ENCODE results near the gene MSI2.

The MSI2 gene

GRCh38 chr17:57285701-57286100, 29.4 kb downstream of the MSI2 start:
- TF ChIP-seq CREB5 (CRISPR knock-in tag; IDR thresholded peaks at IDR 0.05; ENCODE audit: low read depth) (no peak), ZFP30 (CRISPR knock-in tag; IDR thresholded peaks at IDR 0.05) (no peak), ZNF8 (CRISPR knock-in tag; IDR thresholded peaks at IDR 0.05) (no peak), PATZ1 (CRISPR knock-in tag; IDR thresholded peaks at IDR 0.05; ENCODE audit: borderline replicate concordance) (no peak), PPARA (CRISPR knock-in tag; IDR thresholded peaks at IDR 0.05; ENCODE audit: borderline replicate concordance) (no peak), ESRRG (CRISPR knock-in tag; IDR thresholded peaks at IDR 0.05) (no peak), ZC3H10 (CRISPR knock-in tag; IDR thresholded peaks at IDR 0.05) (no peak), TOX (CRISPR knock-in tag; IDR thresholded peaks at IDR 0.05; ENCODE audit: borderline replicate concordance) (no peak), ISL1 (CRISPR knock-in tag; IDR thresholded peaks at IDR 0.05) (no peak), ZNF70 (CRISPR knock-in tag; IDR thresholded peaks at IDR 0.05) (no peak), OSR1 (CRISPR knock-in tag; IDR thresholded peaks at IDR 0.05) (no peak), ARNTL (CRISPR knock-in tag; IDR thresholded peaks at IDR 0.05; ENCODE audit: borderline replicate concordance, low read depth) (no peak), ZNF565 (CRISPR knock-in tag; conservative IDR thresholded peaks at IDR 0.05; ENCODE audit: low read depth) (no peak), GLIS3 (CRISPR knock-in tag; IDR thresholded peaks at IDR 0.05) (no peak), TSHZ2 (CRISPR knock-in tag; IDR thresholded peaks at IDR 0.05) (no peak), POU6F1 (CRISPR knock-in tag; IDR thresholded peaks at IDR 0.05; ENCODE audit: borderline replicate concordance, low read depth) (no peak)
- no peak for ATAC-seq

- TF ChIP-seq CSRNP3 (CRISPR knock-in tag; IDR thresholded peaks at IDR 0.05), result no peak
- no peak for ATAC-seq
Measured at GRCh38 chr17:57286399-57287105, 30.2 kb downstream of the MSI2 start.

- no peak for TF ChIP-seq ISL1 (CRISPR knock-in tag; IDR thresholded peaks at IDR 0.05)
- no peak for TF ChIP-seq ZFP30 (CRISPR knock-in tag; IDR thresholded peaks at IDR 0.05)
- TF ChIP-seq OSR1 (CRISPR knock-in tag; IDR thresholded peaks at IDR 0.05), result no peak
- TF ChIP-seq TCF4 (CRISPR knock-in tag; IDR thresholded peaks at IDR 0.05; ENCODE audit: borderline replicate concordance), result no peak
- TF ChIP-seq PPARA (CRISPR knock-in tag; IDR thresholded peaks at IDR 0.05; ENCODE audit: borderline replicate concordance), result no peak
- no peak for TF ChIP-seq POU6F1 (CRISPR knock-in tag; IDR thresholded peaks at IDR 0.05; ENCODE audit: borderline replicate concordance, low read depth)
- no peak for TF ChIP-seq ARNTL (CRISPR knock-in tag; IDR thresholded peaks at IDR 0.05; ENCODE audit: borderline replicate concordance, low read depth)
- no peak for TF ChIP-seq TSHZ2 (CRISPR knock-in tag; IDR thresholded peaks at IDR 0.05)
- TF ChIP-seq PATZ1 (CRISPR knock-in tag; IDR thresholded peaks at IDR 0.05; ENCODE audit: borderline replicate concordance), result no peak
- TF ChIP-seq GLIS3 (CRISPR knock-in tag; IDR thresholded peaks at IDR 0.05), result no peak
- no peak for ATAC-seq
Measured at GRCh38 chr17:57288040-57288772, 31.9 kb downstream of the MSI2 start.
